Thyroid gland (tissue), 4 donors: ENCODE data around the gene DSCAM.

Experiments
- CTCF ChIP-seq, 6 experiments: fragments of 200-600 bp in 3 of 6; fragments of 450-650 bp in 3 of 6; sonication (generic) in 3 of 6; IDR thresholded peaks; one replicate each; pipeline ENCODE4 v1.5.1; 2016 to 2019; ENCODE audit warnings: antibody characterized with exemption in 6 of 6, mild to moderate bottlenecking in 2 of 6, inconsistent platforms in 1 of 6, moderate library complexity in 1 of 6
- POLR2A ChIP-seq, 2 donors: fragments of 450-650 bp; IDR thresholded peaks; one replicate each; pipeline ENCODE4 v1.6.1; 2017; ENCODE audit warnings: antibody characterized with exemption in 2 of 2, mild to moderate bottlenecking in 2 of 2, moderate library complexity in 1 of 2

DNA sequence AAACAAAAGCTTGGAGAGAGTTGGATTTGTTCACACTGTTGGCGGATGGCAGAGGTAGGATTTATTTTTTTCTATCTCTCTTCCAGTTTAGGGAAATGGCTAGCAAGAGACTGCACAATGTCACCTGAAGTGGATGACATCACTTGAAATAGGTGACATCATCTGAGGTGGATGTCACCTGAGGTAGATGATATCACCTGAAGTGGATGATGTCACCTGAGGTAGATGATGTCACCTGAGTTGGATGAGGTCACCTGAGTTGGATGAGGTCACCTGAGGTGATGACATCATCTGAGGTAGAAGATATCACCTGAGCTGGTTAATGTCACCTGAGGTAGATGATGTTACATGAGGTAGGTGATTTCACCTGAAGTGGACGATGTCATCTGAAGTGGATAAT lies 413.4 kb downstream of the DSCAM start:
- no peak for TF ChIP-seq POLR2A (IDR thresholded peaks at IDR 0.05)
- TF ChIP-seq CTCF (IDR thresholded peaks at IDR 0.05), result no peak
